ENCODE results near the gene KRT4.

- TF ChIP-seq, protein P1, sequence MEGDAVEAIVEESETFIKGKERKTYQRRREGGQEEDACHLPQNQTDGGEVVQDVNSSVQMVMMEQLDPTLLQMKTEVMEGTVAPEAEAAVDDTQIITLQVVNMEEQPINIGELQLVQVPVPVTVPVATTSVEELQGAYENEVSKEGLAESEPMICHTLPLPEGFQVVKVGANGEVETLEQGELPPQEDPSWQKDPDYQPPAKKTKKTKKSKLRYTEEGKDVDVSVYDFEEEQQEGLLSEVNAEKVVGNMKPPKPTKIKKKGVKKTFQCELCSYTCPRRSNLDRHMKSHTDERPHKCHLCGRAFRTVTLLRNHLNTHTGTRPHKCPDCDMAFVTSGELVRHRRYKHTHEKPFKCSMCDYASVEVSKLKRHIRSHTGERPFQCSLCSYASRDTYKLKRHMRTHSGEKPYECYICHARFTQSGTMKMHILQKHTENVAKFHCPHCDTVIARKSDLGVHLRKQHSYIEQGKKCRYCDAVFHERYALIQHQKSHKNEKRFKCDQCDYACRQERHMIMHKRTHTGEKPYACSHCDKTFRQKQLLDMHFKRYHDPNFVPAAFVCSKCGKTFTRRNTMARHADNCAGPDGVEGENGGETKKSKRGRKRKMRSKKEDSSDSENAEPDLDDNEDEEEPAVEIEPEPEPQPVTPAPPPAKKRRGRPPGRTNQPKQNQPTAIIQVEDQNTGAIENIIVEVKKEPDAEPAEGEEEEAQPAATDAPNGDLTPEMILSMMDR (IDR thresholded peaks at IDR 0.05 in 8 of 11, conservative IDR thresholded peaks at IDR 0.05 in 3 of 11), result no peak
- no peak for TF ChIP-seq POLR2A (IDR thresholded peaks at IDR 0.05)
Measured at GRCh38 chr12:52820521-52820920, 6.6 kb upstream of the KRT4 start.
